ENCODE measurements around the gene PDSS2.
"Not testable (repeated sequence)": the region's sequence is repeated elsewhere in the genome, so short reads cannot be mapped to it uniquely, and the experiment has no call there.

The PDSS2 gene

DNA sequence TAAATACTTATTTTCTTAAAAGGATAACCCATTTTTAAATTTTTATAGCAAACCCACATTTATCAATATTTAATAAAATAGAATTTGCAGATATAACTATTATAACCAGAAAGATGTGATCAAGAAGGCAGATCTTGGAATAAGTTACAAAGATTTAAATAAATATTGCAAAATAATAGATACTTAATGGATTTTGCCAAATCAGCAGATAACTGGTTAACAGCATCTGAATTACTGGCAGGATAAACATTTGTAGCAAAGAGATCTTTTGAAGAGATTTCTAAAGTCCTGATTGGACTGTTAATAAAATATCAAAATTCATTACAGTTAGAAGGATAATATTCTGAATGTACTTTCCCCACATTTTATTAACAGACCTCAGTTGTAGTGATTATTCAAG, 144.2 kb downstream of the PDSS2 start:
- H3K4me3 ChIP-seq (ENCODE audit: low read depth, low read length), result no peak overlapping the region
- no peak for DNase-seq (ENCODE audit: low read depth)
- no peak for TF ChIP-seq CTCF (IDR thresholded peaks at IDR 0.05; ENCODE audit: control insufficient read depth, extremely low read depth, insufficient read depth)

- DNase-seq (ENCODE audit: low read depth), result peak; percentile 54
- no peak for TF ChIP-seq CTCF (IDR thresholded peaks at IDR 0.05; ENCODE audit: control insufficient read depth, extremely low read depth, insufficient read depth)
- no peak overlapping the region for H3K4me3 ChIP-seq (ENCODE audit: low read depth, low read length)
Observed at GRCh38 chr6:107314531-107314939, 144.8 kb downstream of the PDSS2 start.

DNA sequence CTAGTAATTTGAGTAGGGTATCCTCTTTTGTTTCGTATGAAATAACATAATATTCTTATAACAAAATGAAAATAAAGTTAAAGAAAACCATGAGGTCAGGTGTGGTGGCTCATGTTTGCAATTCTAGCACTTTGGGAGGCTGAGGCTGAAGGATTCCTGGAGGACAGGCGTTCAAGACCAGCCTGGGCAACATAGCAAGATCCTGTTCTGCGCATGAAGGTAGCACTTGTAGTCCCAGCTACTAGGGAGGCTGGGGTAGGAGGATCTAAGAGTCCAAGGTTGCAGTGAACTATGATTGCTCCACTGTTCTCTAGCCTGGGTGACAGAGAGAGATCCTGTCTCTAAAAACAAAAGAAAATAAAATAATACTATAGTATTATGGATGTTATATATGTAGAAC, 145.6 kb downstream of the PDSS2 start:
- DNase-seq (ENCODE audit: low read depth), result no peak
- no peak overlapping the region for H3K4me3 ChIP-seq (ENCODE audit: low read depth, low read length)
- no peak for TF ChIP-seq CTCF (IDR thresholded peaks at IDR 0.05; ENCODE audit: control insufficient read depth, extremely low read depth, insufficient read depth)

- TF ChIP-seq CTCF (IDR thresholded peaks at IDR 0.05; ENCODE audit: control insufficient read depth, extremely low read depth, insufficient read depth), result no peak
- no peak overlapping the region for H3K4me3 ChIP-seq (ENCODE audit: low read depth, low read length)
- no peak for DNase-seq (ENCODE audit: low read depth)
Observed at GRCh38 chr6:107310362-107310761, 149.0 kb downstream of the PDSS2 start.

DNA sequence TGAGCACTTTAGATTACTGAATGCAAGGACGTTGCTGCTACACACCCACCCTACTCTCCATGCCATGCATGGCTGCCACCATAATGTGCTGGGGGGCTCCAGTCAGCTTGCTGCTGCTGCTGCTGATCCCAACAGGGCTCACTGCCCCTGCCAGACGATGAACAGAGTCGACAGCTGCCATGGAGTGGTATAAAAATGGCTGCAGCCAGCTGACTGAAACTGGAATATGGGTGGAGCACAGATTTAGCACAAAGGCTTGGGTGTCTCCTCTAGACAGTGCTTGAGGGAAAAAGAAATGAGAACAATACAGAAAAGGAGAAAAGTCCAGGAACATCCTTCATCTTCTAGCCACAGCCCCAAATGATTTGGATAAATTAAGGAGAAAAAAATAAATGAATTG, 150.7 kb downstream of the PDSS2 start:
- DNase-seq (ENCODE audit: low read depth), result no peak
- TF ChIP-seq CTCF (IDR thresholded peaks at IDR 0.05; ENCODE audit: control insufficient read depth, extremely low read depth, insufficient read depth), result no peak

GRCh38 chr6:107305994-107306393, 153.4 kb downstream of the PDSS2 start:
- DNase-seq (ENCODE audit: low read depth); H3K4me3 ChIP-seq (ENCODE audit: low read depth, low read length): not testable (repeated sequence)

More for the DNA sequence above, 150.7 kb downstream of the PDSS2 start:
- no peak overlapping the region for H3K4me3 ChIP-seq (ENCODE audit: low read depth, low read length)

- no peak for DNase-seq (ENCODE audit: low read depth)
- no peak for TF ChIP-seq CTCF (IDR thresholded peaks at IDR 0.05; ENCODE audit: control insufficient read depth, extremely low read depth, insufficient read depth)
- H3K4me3 ChIP-seq (ENCODE audit: low read depth, low read length), result no peak overlapping the region
Observed at GRCh38 chr6:107305391-107305790, 154.0 kb downstream of the PDSS2 start.
